GM23248 (cell line): ENCODE measurements around the gene TMEM100.

Experiments used
- EZH2 ChIP-seq: fragments of 200-600 bp; sonication (generic); IDR thresholded peaks from 2 replicates; pipeline ENCODE4 v1.6.1; 2018; ENCODE audit warnings: antibody characterized with exemption, mild to moderate bottlenecking; ENCODE audit not compliant: insufficient read depth, poor library complexity, severe bottlenecking
- EZH2phosphoT487 ChIP-seq: fragments of 200-600 bp; sonication (generic); IDR thresholded peaks from 2 replicates; pipeline ENCODE4 v1.6.1; 2018; ENCODE audit warnings: antibody characterized with exemption, moderate library complexity, mild to moderate bottlenecking, low read depth; ENCODE audit not compliant: insufficient read depth

- TF ChIP-seq EZH2 (no peak), EZH2phosphoT487 (no peak)
Measured at GRCh38 chr17:55677446-55677845, 45.2 kb downstream of the TMEM100 start.
